ENCODE results near the gene HCN2. TPM values are rescaled to one million over a fixed set of nuclear protein-coding genes. Genes with fewer than 3 reads are reported as not detected.
A peak's percentile ranks its signal among the peaks of the same experiment; 100 is the strongest.

The HCN2 gene
- total and polyA plus RNA-seq, 2 of the 8 experiments (the other 6 are each of a cell fraction or from before 2014, with no cell fraction given): 1.0 to 4.0 TPM

DNA sequence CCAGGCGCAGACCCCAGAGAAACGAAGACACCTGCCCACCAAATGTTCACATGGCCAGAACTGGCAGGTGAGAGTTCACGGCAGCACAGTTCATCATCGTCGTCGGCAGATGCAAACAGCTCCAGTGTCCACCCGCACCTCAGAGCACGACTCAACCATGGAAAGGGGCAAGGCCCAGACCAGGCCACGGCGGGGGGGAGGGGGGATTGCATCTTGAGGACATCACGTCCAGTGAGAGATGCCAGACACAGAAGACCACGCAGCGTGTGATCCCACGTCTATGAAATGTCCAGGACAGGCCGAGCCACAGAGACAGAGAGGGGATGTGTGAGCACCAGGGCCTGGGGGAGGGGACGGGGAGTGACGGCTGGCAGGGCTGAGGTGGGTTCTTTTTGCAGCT is 66.0 kb downstream of the HCN2 start:
- Histone ChIP-seq H3K27ac (ENCODE audit: low read depth, low read length) (no peak overlapping the region), H3K4me1 (replicated peaks in 1 of 4; ENCODE audit: control insufficient read depth in 3 of 4, insufficient read depth in 4 of 4, low read length in 3 of 4) (peaks cover 0 to 2% (median 0%) of the 10 kb centered on the region in 4 experiments; a peak in 3 of 7 replicates), H2AFZ (ENCODE audit: low read length) (no peak overlapping the region), H3K23ac (ENCODE audit: insufficient read length) (no peak overlapping the region), H3K79me1 (ENCODE audit: low read depth, low read length) (peaks cover 18% of the 10 kb centered on the region), H4K8ac (ENCODE audit: extremely low read depth, insufficient read depth, low read length) (no peak overlapping the region), H2BK5ac (ENCODE audit: low read depth, low read length) (peak overlapping the region; percentile 35; the same call in 1 of the 2 replicates), H4K91ac (replicated peaks; ENCODE audit: insufficient read length, low read length) (no peak overlapping the region), H3K23me2 (ENCODE audit: low read depth, low read length) (no peaks in the 10 kb centered on the region), H3K56ac (replicated peaks; ENCODE audit: insufficient read length, low read depth, low read length) (peak overlapping the region; percentile 19), H3K9ac (replicated peaks in 1 of 4; ENCODE audit: extremely low read depth in 1 of 4, low read depth in 3 of 4, low read length in 3 of 4) (no peak overlapping the region), H3K9me3 (ENCODE audit: insufficient read depth in 2 of 2, low read depth in 1 of 2, low read length in 1 of 2) (no peaks in the 10 kb centered on the region), H2BK15ac (ENCODE audit: low read length) (no peak overlapping the region), H3K14ac (ENCODE audit: insufficient read length) (no peak overlapping the region), H4K5ac (ENCODE audit: insufficient read length, low read depth, low read length) (no peak overlapping the region), H3K4me3 (ENCODE audit: extremely low read depth in 1 of 4, insufficient read depth in 2 of 4, low read depth in 3 of 4, low read length in 4 of 4) (no peak overlapping the region), H4K20me1 (replicated peaks in 1 of 2; ENCODE audit: control insufficient read depth in 1 of 2, insufficient read depth in 2 of 2, low read length in 2 of 2) (peaks cover 53 to 57% of the 10 kb centered on the region in 2 experiments), H3K18ac (ENCODE audit: extremely low read depth, low read length) (no peak overlapping the region), H3K4me2 (ENCODE audit: insufficient read depth in 1 of 2, low read depth in 2 of 2, low read length in 2 of 2) (no peak overlapping the region), H2AK5ac (ENCODE audit: low read depth, low read length) (no peak overlapping the region), H2BK120ac (replicated peaks; ENCODE audit: low read depth, low read length) (no peak overlapping the region), H3K36me3 (ENCODE audit: control insufficient read depth in 2 of 4, insufficient read depth in 4 of 4, low read length in 3 of 4) (peaks cover 2 to 26% (median 4%) of the 10 kb centered on the region in 4 experiments; a peak in 6 of 8 replicates), H3K4ac (replicated peaks; ENCODE audit: insufficient read length, low read depth, low read length) (no peak overlapping the region), H3K27me3 (replicated peaks in 1 of 4; ENCODE audit: control insufficient read depth in 3 of 4, extremely low read depth in 1 of 4, insufficient read depth in 3 of 4, low read length in 3 of 4) (no peaks in the 10 kb centered on the region), H2BK12ac (ENCODE audit: low read depth, low read length) (no peak overlapping the region), H3K79me2 (ENCODE audit: control insufficient read depth in 1 of 2, insufficient read depth in 2 of 2, low read length in 2 of 2) (peaks cover 42 to 85% of the 10 kb centered on the region in 2 experiments), H2BK20ac (ENCODE audit: low read length) (no peak overlapping the region)
- 92% methylated on average over 17 of the region's 17 CpGs; no CpG with 5 or more reads in 1 of the 2 experiments for WGBS, 2 experiments (ENCODE audit: extremely low coverage in 1 of 2, insufficient coverage in 1 of 2, insufficient read length in 1 of 2, insufficient replicate concordance in 2 of 2, low coverage in 1 of 2, low lambda C conversion rate in 2 of 2, missing lambda C conversion rate in 1 of 2)
- DNase-seq (ENCODE audit: low read depth in 1 of 2, low spot score in 2 of 2) (no peak), FAIRE-seq (no peak)
- ChIA-PET POLR2A (ENCODE audit: partially characterized antibody) (interaction anchor here (0.9 to 2.0 kb wide), 4 partner anchors 8 to 614 kb away, joined by 3 to 9 read pairs (median 3); no protein-coding TSS in a partner anchor), CTCF (ENCODE audit: partially characterized antibody) (interaction anchor here (0.8 to 1.9 kb wide), 4 partner anchors 27 to 61 kb away, joined by 3 to 10 read pairs (median 4); no protein-coding TSS in a partner anchor)
- TF ChIP-seq EZH2 (IDR thresholded peaks at IDR 0.05; ENCODE audit: low read depth, low read length, severe bottlenecking): no peak
- no peak for TF ChIP-seq BACH1 (IDR thresholded peaks at IDR 0.05; ENCODE audit: low read length)
- TF ChIP-seq POLR2AphosphoS5 (IDR thresholded peaks at IDR 0.05; ENCODE audit: low read depth, low read length): no peak
- TF ChIP-seq HDAC6 (IDR thresholded peaks at IDR 0.05; ENCODE audit: low read depth, low read length): no peak
- TF ChIP-seq BCL11A (IDR thresholded peaks at IDR 0.05; ENCODE audit: low read depth in 2 of 2, low read length in 2 of 2): no peak
- no peak for TF ChIP-seq SIRT6 (IDR thresholded peaks at IDR 0.05; ENCODE audit: low read length)
- no peak for TF ChIP-seq TBP (IDR thresholded peaks at IDR 0.05; ENCODE audit: low read depth, low read length)
- no peak for TF ChIP-seq TAF7 (optimal IDR thresholded peaks at IDR 0.05; ENCODE audit: borderline replicate concordance, low read depth, low read length)
